Liver (tissue), 3 donors: Measurements from ENCODE around the gene FILIP1.

Source experiments
- ATF3 ChIP-seq: IDR thresholded peaks from 2 replicates; pipeline ENCODE4 v1.6.1; 2016; ENCODE audit warnings: antibody characterized with exemption
- CTCF ChIP-seq: fragments of 150-350 bp; IDR thresholded peaks from 2 replicates; pipeline ENCODE4 v1.5.1; 2017; ENCODE audit warnings: improper control_type of control experiment, low read depth, low read length; ENCODE audit not compliant: missing input control
- GABPA ChIP-seq, 2 donors: IDR thresholded peaks in 1 of 2; conservative IDR thresholded peaks in 1 of 2; 2 replicates each; pipeline ENCODE4 v1.6.1; 2016; ENCODE audit warnings: antibody characterized with exemption in 2 of 2, mild to moderate bottlenecking in 1 of 2, moderate library complexity in 1 of 2
- JUND ChIP-seq, 2 donors: IDR thresholded peaks; 2 replicates each; pipeline ENCODE4 v1.6.1; 2016; ENCODE audit warnings: antibody characterized with exemption in 2 of 2
- RAD21 ChIP-seq, 2 donors: IDR thresholded peaks; 2 replicates each; pipeline ENCODE4 v1.6.1; 2016; ENCODE audit warnings: antibody characterized with exemption in 2 of 2, mild to moderate bottlenecking in 2 of 2
- REST ChIP-seq: IDR thresholded peaks from 2 replicates; pipeline ENCODE4 v1.6.1; 2016; ENCODE audit warnings: antibody characterized with exemption, mild to moderate bottlenecking
- RXRA ChIP-seq, 2 donors: IDR thresholded peaks; 2 replicates each; pipeline ENCODE4 v1.6.1; 2017 to 2018; ENCODE audit warnings: antibody characterized with exemption in 2 of 2, mild to moderate bottlenecking in 1 of 2
- SP1 ChIP-seq: IDR thresholded peaks from 2 replicates; pipeline ENCODE4 v1.6.1; 2018; ENCODE audit warnings: antibody characterized with exemption, mild to moderate bottlenecking
- YY1 ChIP-seq: IDR thresholded peaks from 2 replicates; pipeline ENCODE4 v1.6.1; 2016; ENCODE audit warnings: antibody characterized with exemption, mild to moderate bottlenecking
- donor health status: healthy.
- donor health status: healthy.

- no peak for TF ChIP-seq CTCF
- TF ChIP-seq RAD21 (IDR thresholded peaks at IDR 0.05) = no peak
- TF ChIP-seq GABPA (IDR thresholded peaks at IDR 0.05 in 1 of 2, conservative IDR thresholded peaks at IDR 0.05 in 1 of 2) = no peak
- TF ChIP-seq YY1 = no peak
- no peak for TF ChIP-seq RXRA (IDR thresholded peaks at IDR 0.05)
- no peak for TF ChIP-seq REST
- TF ChIP-seq JUND (IDR thresholded peaks at IDR 0.05) = no peak
- TF ChIP-seq ATF3 = no peak
- no peak for TF ChIP-seq SP1
Observed at GRCh38 chr6:75532521-75532920, 38.9 kb upstream of the FILIP1 start.
